Erythroblast (primary cell): ENCODE results near the gene PCSK7.

ENCODE experiments used
- GATA1 ChIP-seq: IDR thresholded peaks from 2 replicates; pipeline ENCODE4 v1.6.1; 2011; ENCODE audit warnings: low read depth, mild to moderate bottlenecking, control low read depth, low read length, moderate library complexity
- POLR2A ChIP-seq: IDR thresholded peaks from 2 replicates; pipeline ENCODE4 v1.6.1; 2011; ENCODE audit warnings: mild to moderate bottlenecking, low read length

- TF ChIP-seq POLR2A (no peak), GATA1 (no peak)
These were observed 17.3 kb downstream of the PCSK7 start for GRCh38 chr11:117214404-117215110.
